SK-N-MC (cell line): Measurements from ENCODE around the gene A2ML1.
A peak's percentile ranks its signal among the peaks of the same experiment; 100 is the strongest.
"Not testable (repeated sequence)": the region's sequence is repeated elsewhere in the genome, so short reads cannot be mapped to it uniquely, and the experiment has no call there.

Source experiments
- DNase-seq: peaks from one replicate; pipeline ENCODE4 v3.0.0-alpha.2; 2011; ENCODE audit warnings: low read depth, low spot score
- H3K27ac ChIP-seq: fragments of 200-600 bp; sonication (generic); 2 replicates; pipeline ENCODE4 v1.5.1; 2016; ENCODE audit warnings: mixed run types
- H3K36me3 ChIP-seq: fragments of 200-600 bp; sonication (generic); 2 replicates; pipeline ENCODE4 v1.6.1; 2017; ENCODE audit warnings: antibody characterized with exemption, low read length, mixed read lengths; ENCODE audit not compliant: insufficient read depth
- H3K4me3 ChIP-seq: fragments of 200-600 bp; sonication (generic); 2 replicates; pipeline ENCODE4 v1.5.1; 2016
- H3K9ac ChIP-seq: fragments of 200-600 bp; sonication (generic); 2 replicates; pipeline ENCODE4 v1.8.0; 2017; ENCODE audit warnings: mixed run types, mixed read lengths; ENCODE audit not compliant: insufficient read length
- H3K9me3 ChIP-seq: fragments of 200-600 bp; sonication (generic); 2 replicates; pipeline ENCODE4 v1.6.1; 2017; ENCODE audit warnings: low read depth, mild to moderate bottlenecking, antibody characterized with exemption, low read length, moderate library complexity, mixed read lengths
- EZH2 ChIP-seq: fragments of 200-600 bp; sonication (generic); IDR thresholded peaks from one replicate; pipeline ENCODE4 v1.6.1; 2017; ENCODE audit warnings: antibody characterized with exemption
- FOXP2 ChIP-seq: optimal IDR thresholded peaks from 2 replicates; pipeline ENCODE3; 2011; ENCODE audit warnings: mild to moderate bottlenecking, moderate library complexity; ENCODE audit not compliant: insufficient read depth; ENCODE audit errors: extremely low read length, control extremely low read depth
- POLR2AphosphoS5 ChIP-seq: IDR thresholded peaks from 2 replicates; pipeline ENCODE4 v1.6.1; 2012; ENCODE audit warnings: mild to moderate bottlenecking, low read depth, low read length, borderline replicate concordance

The A2ML1 gene

GRCh38 chr12:8891976-8892375 lies 69.6 kb downstream of the A2ML1 start:
- no peak overlapping the region for H3K9ac ChIP-seq
- H3K27ac ChIP-seq = no peak overlapping the region
- DNase-seq = no peak
- H3K36me3 ChIP-seq = no peaks in the 10 kb centered on the region
- TF ChIP-seq FOXP2 = no peak
- TF ChIP-seq EZH2 = no peak
- no peak for TF ChIP-seq POLR2AphosphoS5
- no peak overlapping the region for H3K4me3 ChIP-seq
- no peaks in the 10 kb centered on the region for H3K9me3 ChIP-seq

GRCh38 chr12:8894378-8894777 lies 72.0 kb downstream of the A2ML1 start:
- DNase-seq = peak; percentile 32
- peak overlapping the region; percentile 27 for H3K9ac ChIP-seq
- peak overlapping the region; percentile 76 for H3K27ac ChIP-seq
- 0 out of 2 replicates have a peak overlapping the region, but pooled peaks have one; percentile 31 for H3K4me3 ChIP-seq
- no peaks in the 10 kb centered on the region for H3K9me3 ChIP-seq
- no peak for TF ChIP-seq EZH2
- TF ChIP-seq POLR2AphosphoS5 = no peak
- TF ChIP-seq FOXP2 = no peak
- H3K36me3 ChIP-seq = no peaks in the 10 kb centered on the region

- TF ChIP-seq FOXP2 (no peak), EZH2 (no peak), POLR2AphosphoS5 (no peak)
- no peak for DNase-seq
- Histone ChIP-seq H3K9ac (peak overlapping the region; percentile 27), H3K27ac (peak overlapping the region; percentile 76), H3K9me3 (no peaks in the 10 kb centered on the region), H3K4me3 (peak overlapping the region; percentile 31), H3K36me3 (no peaks in the 10 kb centered on the region)
These were observed 72.6 kb downstream of the A2ML1 start for GRCh38 chr12:8894986-8895385.

GRCh38 chr12:8897081-8897480 lies 74.7 kb downstream of the A2ML1 start:
- no peaks in the 10 kb centered on the region for H3K9me3 ChIP-seq
- no peak overlapping the region for H3K27ac ChIP-seq
- no peaks in the 10 kb centered on the region for H3K36me3 ChIP-seq
- no peak overlapping the region for H3K9ac ChIP-seq
- no peak for DNase-seq
- no peak overlapping the region for H3K4me3 ChIP-seq
- no peak for TF ChIP-seq FOXP2
- no peak for TF ChIP-seq EZH2
- no peak for TF ChIP-seq POLR2AphosphoS5

- no peak for TF ChIP-seq FOXP2
- TF ChIP-seq EZH2 = no peak
- no peak for TF ChIP-seq POLR2AphosphoS5
- H3K9ac ChIP-seq = no peak overlapping the region
- no peaks in the 10 kb centered on the region for H3K36me3 ChIP-seq
- H3K9me3 ChIP-seq = no peaks in the 10 kb centered on the region
- DNase-seq = no peak
- no peak overlapping the region for H3K4me3 ChIP-seq
- no peak overlapping the region for H3K27ac ChIP-seq
These were observed 77.4 kb downstream of the A2ML1 start for GRCh38 chr12:8899830-8900229.

- not testable (repeated sequence) for H3K27ac ChIP-seq, H3K36me3 ChIP-seq, DNase-seq, H3K4me3 ChIP-seq, H3K9me3 ChIP-seq, H3K9ac ChIP-seq
These were observed 80.3 kb downstream of the A2ML1 start for GRCh38 chr12:8902703-8903102.

- Histone ChIP-seq H3K9me3 (no peaks in the 10 kb centered on the region), H3K4me3 (no peak overlapping the region), H3K27ac (no peak overlapping the region), H3K9ac (no peak overlapping the region), H3K36me3 (no peaks in the 10 kb centered on the region)
- DNase-seq = no peak
- no peak for TF ChIP-seq POLR2AphosphoS5
- TF ChIP-seq EZH2 = no peak
- no peak for TF ChIP-seq FOXP2
These were observed 81.2 kb downstream of the A2ML1 start for GRCh38 chr12:8903646-8904045.

- Histone ChIP-seq H3K4me3 (no peak overlapping the region), H3K27ac (no peak overlapping the region), H3K36me3 (no peaks in the 10 kb centered on the region), H3K9me3 (no peaks in the 10 kb centered on the region), H3K9ac (no peak overlapping the region)
- no peak for DNase-seq
- TF ChIP-seq FOXP2 (no peak), POLR2AphosphoS5 (no peak), EZH2 (no peak)
These were observed 82.2 kb downstream of the A2ML1 start for GRCh38 chr12:8904665-8905064.

GRCh38 chr12:8905546-8905945 lies 83.1 kb downstream of the A2ML1 start:
- no peak overlapping the region for H3K9ac ChIP-seq
- no peak for TF ChIP-seq EZH2
- no peak for TF ChIP-seq FOXP2
- no peaks in the 10 kb centered on the region for H3K9me3 ChIP-seq

More at GRCh38 chr12:8905546-8905945, 83.1 kb downstream of the A2ML1 start:
- no peak for DNase-seq
- no peaks in the 10 kb centered on the region for H3K36me3 ChIP-seq
- no peak overlapping the region for H3K27ac ChIP-seq
- H3K4me3 ChIP-seq = no peak overlapping the region
